GM21528 (cell line): ENCODE data around the gene CYSRT1.
"Not testable (repeated sequence)": the region's sequence is repeated elsewhere in the genome, so short reads cannot be mapped to it uniquely, and the experiment has no call there.

Experiments used
- ATAC-seq: cut with Tn5 transposase; IDR thresholded peaks from one replicate; pipeline ENCODE4 v1.9.1; 2021; ENCODE audit warnings: mild to moderate bottlenecking, moderate library complexity; ENCODE audit not compliant: unreplicated experiment, low FRiP score

The CYSRT1 gene

GRCh38 chr9:137234055-137234697, 9.2 kb downstream of the CYSRT1 start:
- ATAC-seq: no peak

GRCh38 chr9:137234758-137235423, 9.9 kb downstream of the CYSRT1 start:
- ATAC-seq: no peak

GRCh38 chr9:137235424-137236237, 10.7 kb downstream of the CYSRT1 start:
- no peak for ATAC-seq

GRCh38 chr9:137236238-137236935, 11.4 kb downstream of the CYSRT1 start:
- ATAC-seq: no peak

- no peak for ATAC-seq
These were observed 12.0 kb downstream of the CYSRT1 start for GRCh38 chr9:137236936-137237421.

GRCh38 chr9:137237759-137238726, 13.1 kb downstream of the CYSRT1 start:
- ATAC-seq: no peak

- not testable (repeated sequence) for ATAC-seq
These were observed 14.7 kb downstream of the CYSRT1 start for GRCh38 chr9:137239541-137240200.

- peak; percentile 22 for ATAC-seq
These were observed 15.4 kb downstream of the CYSRT1 start for GRCh38 chr9:137240318-137240840.

- ATAC-seq: peak; percentile 75
These were observed 16.0 kb downstream of the CYSRT1 start, which contains the start of gene TUBB4B for GRCh38 chr9:137240841-137241489. Gene TUBB4B (plus strand): TSS chr9:137241287. CDS start chr9:137241361, 74 bp downstream.

GRCh38 chr9:137241490-137242268, 16.7 kb downstream of the CYSRT1 start:
- ATAC-seq: no peak

- no peak for ATAC-seq
These were observed 17.6 kb downstream of the CYSRT1 start for GRCh38 chr9:137242269-137243203.

- not testable (repeated sequence) for ATAC-seq
These were observed 18.3 kb downstream of the CYSRT1 start for GRCh38 chr9:137243266-137243625.

GRCh38 chr9:137243626-137244485, 18.9 kb downstream of the CYSRT1 start:
- ATAC-seq: no peak

GRCh38 chr9:137244486-137245449, 19.8 kb downstream of the CYSRT1 start:
- ATAC-seq: no peak
